Endodermal cell (in vitro differentiated cells): ENCODE results near the gene SPOCK1. TPM values are rescaled to one million over a fixed set of nuclear protein-coding genes. Genes with fewer than 3 reads are reported as not detected.

Source experiments
- DNase-seq: peaks from one replicate; pipeline ENCODE4 v3.0.0-alpha.2; 2017
- H3K27ac ChIP-seq: 2 replicates; pipeline ENCODE4 v1.5.1; 2013; ENCODE audit warnings: mild to moderate bottlenecking, low read depth, low read length, moderate library complexity
- H3K27me3 ChIP-seq: 2 replicates; pipeline ENCODE4 v1.6.1; 2013; ENCODE audit warnings: mild to moderate bottlenecking, low read length, moderate library complexity; ENCODE audit not compliant: insufficient read depth, control insufficient read depth, poor library complexity, severe bottlenecking
- H3K36me3 ChIP-seq: 2 replicates; pipeline ENCODE4 v1.7.0; 2013; ENCODE audit warnings: mild to moderate bottlenecking, low read length, moderate library complexity; ENCODE audit not compliant: control insufficient read depth, insufficient read depth
- H3K4me1 ChIP-seq: one replicate; pipeline ENCODE4 v1.7.0; 2013; ENCODE audit warnings: low read length; ENCODE audit not compliant: control insufficient read depth, insufficient read depth
- H3K4me3 ChIP-seq: 2 replicates; pipeline ENCODE4 v1.5.1; 2013; ENCODE audit warnings: mild to moderate bottlenecking, low read length, moderate library complexity
- H3K9ac ChIP-seq: 2 replicates; pipeline ENCODE4 v1.6.1; 2013; ENCODE audit warnings: mild to moderate bottlenecking, low read length, moderate library complexity; ENCODE audit not compliant: poor library complexity, severe bottlenecking; ENCODE audit errors: extremely low read depth
- H3K9me3 ChIP-seq: 2 replicates; pipeline ENCODE4 v1.6.1; 2013; ENCODE audit warnings: mild to moderate bottlenecking, low read length, moderate library complexity; ENCODE audit not compliant: control insufficient read depth
- H3K27ac Mint-ChIP-seq: 2 replicates; pipeline ENCODE4 v1.8.0; 2020; ENCODE audit warnings: mixed read lengths
- H3K27me3 Mint-ChIP-seq: 2 replicates; pipeline ENCODE4 v1.8.0; 2021; ENCODE audit warnings: mild to moderate bottlenecking, mixed read lengths; ENCODE audit not compliant: insufficient read depth
- H3K36me3 Mint-ChIP-seq: 2 replicates; pipeline ENCODE4 v1.8.0; 2020; ENCODE audit warnings: low read depth, mixed read lengths
- H3K4me1 Mint-ChIP-seq: 2 replicates; pipeline ENCODE4 v1.8.0; 2020; ENCODE audit warnings: mixed read lengths
- H3K4me3 Mint-ChIP-seq: 2 replicates; pipeline ENCODE4 v1.8.0; 2020; ENCODE audit warnings: mild to moderate bottlenecking, moderate library complexity, mixed read lengths
- H3K9me3 Mint-ChIP-seq: 2 replicates; pipeline ENCODE4 v1.8.0; 2020; ENCODE audit warnings: mild to moderate bottlenecking, mixed read lengths
- WGBS, 2 experiments: methylation state at CpG; one replicate each; pipeline versions ENCODE4 v1.1.5 to v1.1.7; 2013; ENCODE audit warnings: missing lambda C conversion rate in 2 of 2, mixed read lengths in 1 of 2; ENCODE audit not compliant: insufficient coverage in 1 of 2, insufficient read length in 1 of 2; 5-methylcytosine and 5-hydroxymethylcytosine counted together
- total RNA-seq, 2 donors: library from RNA; stranded (reverse); fragmentation: NEBNext Ultra II Directional in 1 of 2; extraction: Animal tissue kit (Norgen Biotek cat#: 25700) in 1 of 2; gene quantifications; 2 replicates in 1 of 2; 3 replicates in 1 of 2; pipeline ENCODE4 v1.2.1, GENCODE V29; 2021
- TF ChIP-seq, protein P1 (sequence below): fragments of 200-600 bp; sonication (generic); conservative IDR thresholded peaks from 2 replicates; pipeline ENCODE4 v1.5.0; 2021; ENCODE audit warnings: antibody characterized with exemption, mild to moderate bottlenecking

The SPOCK1 gene
- total RNA-seq, 2 donors from 2014 or later: 25.8 to 39.8 TPM

- 94 to 96% methylated on average over 8 to 11 of the region's 11 CpGs for WGBS, 2 experiments
- peaks cover 2% of the 10 kb centered on the region for H3K4me1 ChIP-seq
- no peak for DNase-seq
- Mint-ChIP-seq H3K9me3 (peaks cover 18% of the 10 kb centered on the region), H3K27me3 (peaks cover 2% of the 10 kb centered on the region), H3K36me3 (peaks cover 10% of the 10 kb centered on the region), H3K4me1 (peaks cover 27% of the 10 kb centered on the region), H3K4me3 (no peak overlapping the region), H3K27ac (no peak overlapping the region)
- no peak overlapping the region for H3K9ac ChIP-seq
- H3K4me3 ChIP-seq: no peak overlapping the region
- no peaks in the 10 kb centered on the region for H3K27me3 ChIP-seq
- TF ChIP-seq, protein P1, sequence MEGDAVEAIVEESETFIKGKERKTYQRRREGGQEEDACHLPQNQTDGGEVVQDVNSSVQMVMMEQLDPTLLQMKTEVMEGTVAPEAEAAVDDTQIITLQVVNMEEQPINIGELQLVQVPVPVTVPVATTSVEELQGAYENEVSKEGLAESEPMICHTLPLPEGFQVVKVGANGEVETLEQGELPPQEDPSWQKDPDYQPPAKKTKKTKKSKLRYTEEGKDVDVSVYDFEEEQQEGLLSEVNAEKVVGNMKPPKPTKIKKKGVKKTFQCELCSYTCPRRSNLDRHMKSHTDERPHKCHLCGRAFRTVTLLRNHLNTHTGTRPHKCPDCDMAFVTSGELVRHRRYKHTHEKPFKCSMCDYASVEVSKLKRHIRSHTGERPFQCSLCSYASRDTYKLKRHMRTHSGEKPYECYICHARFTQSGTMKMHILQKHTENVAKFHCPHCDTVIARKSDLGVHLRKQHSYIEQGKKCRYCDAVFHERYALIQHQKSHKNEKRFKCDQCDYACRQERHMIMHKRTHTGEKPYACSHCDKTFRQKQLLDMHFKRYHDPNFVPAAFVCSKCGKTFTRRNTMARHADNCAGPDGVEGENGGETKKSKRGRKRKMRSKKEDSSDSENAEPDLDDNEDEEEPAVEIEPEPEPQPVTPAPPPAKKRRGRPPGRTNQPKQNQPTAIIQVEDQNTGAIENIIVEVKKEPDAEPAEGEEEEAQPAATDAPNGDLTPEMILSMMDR: no peak
- peaks cover 6% of the 10 kb centered on the region for H3K36me3 ChIP-seq
- H3K9me3 ChIP-seq: peaks cover 24% of the 10 kb centered on the region
- H3K27ac ChIP-seq: no peak overlapping the region
These were observed 393.6 kb downstream of the SPOCK1 start for GRCh38 chr5:137105351-137106035.

- WGBS, 2 experiments: 94 to 100% methylated on average over 2 of the region's 2 CpGs
- no peak overlapping the region for H3K27ac Mint-ChIP-seq
- peaks cover 10% of the 10 kb centered on the region for H3K36me3 Mint-ChIP-seq
- TF ChIP-seq, protein P1: no peak
- Histone ChIP-seq H3K27ac (no peak overlapping the region), H3K36me3 (peaks cover 6% of the 10 kb centered on the region), H3K4me3 (no peak overlapping the region), H3K9me3 (peaks cover 24% of the 10 kb centered on the region), H3K4me1 (no peaks in the 10 kb centered on the region), H3K9ac (no peak overlapping the region), H3K27me3 (no peaks in the 10 kb centered on the region)
- H3K27me3 Mint-ChIP-seq: peaks cover 2% of the 10 kb centered on the region
- H3K4me3 Mint-ChIP-seq: no peak overlapping the region
- peaks cover 10% of the 10 kb centered on the region for H3K4me1 Mint-ChIP-seq
- peaks cover 18% of the 10 kb centered on the region for H3K9me3 Mint-ChIP-seq
- DNase-seq: no peak
These were observed 397.6 kb downstream of the SPOCK1 start for GRCh38 chr5:137101544-137101943.

- Mint-ChIP-seq H3K27me3 (peaks cover 2% of the 10 kb centered on the region), H3K27ac (no peak overlapping the region), H3K36me3 (peaks cover 6% of the 10 kb centered on the region), H3K4me3 (no peak overlapping the region), H3K9me3 (peaks cover 13% of the 10 kb centered on the region), H3K4me1 (no peaks in the 10 kb centered on the region)
- H3K4me3 ChIP-seq: no peak overlapping the region
- 88 to 91% methylated on average over 3 of the region's 3 CpGs for WGBS, 2 experiments
- TF ChIP-seq, protein P1: no peak
- DNase-seq: no peak
- no peaks in the 10 kb centered on the region for H3K27me3 ChIP-seq
- no peak overlapping the region for H3K9ac ChIP-seq
- H3K4me1 ChIP-seq: no peaks in the 10 kb centered on the region
- no peaks in the 10 kb centered on the region for H3K36me3 ChIP-seq
- H3K9me3 ChIP-seq: peaks cover 16% of the 10 kb centered on the region
- no peak overlapping the region for H3K27ac ChIP-seq
These were observed 399.5 kb downstream of the SPOCK1 start for GRCh38 chr5:137099651-137100050.
